A549 treated with CpdA at 1 μM for 4 hours (cell line): Measurements from ENCODE around the gene UBA1. TPM values are rescaled to one million over a fixed set of nuclear protein-coding genes. Genes with fewer than 3 reads are reported as not detected.

Experiments used
- total RNA-seq: library from RNA; stranded (reverse); fragments of 200-300 nt; extraction: Qiagen RNA extraction; gene quantifications from 5 replicates; pipeline ENCODE4 v1.2.3, GENCODE V29; 2022; ENCODE audit warnings: low read depth

The UBA1 gene
- 170 to 203 TPM (median 189 TPM) in 5 replicates for total RNA-seq

GRCh38 chrX:47193475-47194193, at the start of gene UBA1:
TSS of gene UBA1 (plus strand) at chrX:47193829. CDS start at chrX:47198803, 4,974 bp downstream.

GRCh38 chrX:47144626-47145394, 48.8 kb upstream of the UBA1 start, which contains the start of the genes NDUFB11 and RBM10:
TSS of gene NDUFB11 (minus strand) at chrX:47144702. CDS start at chrX:47144679, 23 bp downstream.
TSS of gene RBM10 (plus strand) at chrX:47145221. CDS start at chrX:47147482, 2,261 bp downstream.

GRCh38 chrX:47218280-47218919, 24.8 kb downstream of the UBA1 start, which contains the start of gene CDK16:
TSS of gene CDK16 (plus strand) at chrX:47218681. CDS start at chrX:47223558, 4,877 bp downstream.

GRCh38 chrX:47232803-47233332, 39.2 kb downstream of the UBA1 start, which contains the start of gene USP11:
TSS of gene USP11 (plus strand) at chrX:47233009. CDS start at chrX:47233044, 35 bp downstream.

Other genes starting within 250 kb of the UBA1 start
- 0.07 to 0.08 TPM in 2 of 5 replicates, not detected in the others for gene RGN, start 115.4 kb upstream of the UBA1 start, total RNA-seq
- gene NDUFB11, start 49.1 kb upstream of the UBA1 start, total RNA-seq = 130 to 177 TPM (median 174 TPM) in 5 replicates
- 31.4 to 44.7 TPM (median 41.9 TPM) in 5 replicates for gene RBM10, start 48.6 kb upstream of the UBA1 start, total RNA-seq
- gene CDK16, start 24.9 kb downstream of the UBA1 start, total RNA-seq = 87.0 to 109 TPM (median 103 TPM) in 5 replicates
- 46.0 to 55.4 TPM (median 51.2 TPM) in 5 replicates for gene USP11, start 39.2 kb downstream of the UBA1 start, total RNA-seq
- gene ZNF157, start 176.7 kb downstream of the UBA1 start, total RNA-seq = 0.05 TPM in 1 of 5 replicates, not detected in the others